Left cardiac atrium (tissue), 4 donors: ENCODE results near the gene UVSSA. TPM values are rescaled to one million over a fixed set of nuclear protein-coding genes. Genes with fewer than 3 reads are reported as not detected.

Source experiments
- ATAC-seq, 2 donors: fragments of 200-7000 bp; cut with Tn5 transposase; one replicate each; pipeline ENCODE4 v1.9.1; 2020; ENCODE audit warnings: mild to moderate bottlenecking in 2 of 2, moderate library complexity in 2 of 2
- DNase-seq: peaks from one replicate; pipeline ENCODE4 v3.0.0-alpha.2; 2020
- intact Hi-C, 2 donors: fragments of 100-400 bp; cut with DNase I; formaldehyde crosslinking; loops; one replicate each; pipeline versions ENCODE4 v1.14.1 to v1.15.1; 2022 to 2023
- total RNA-seq, 2 donors: library from RNA; stranded (reverse); fragmentation: NEBNext Ultra II Directional; extraction: Animal tissue kit (Norgen Biotek cat#: 25700); gene quantifications; one replicate each; pipeline ENCODE4 v1.2.1, GENCODE V29; 2021
- donor health status: DM: no; HTN: yes; CAD: no.
- donor health status: DM: no; HTN: yes; CAD: no; lungs with severe emphysema.
- donor health status: DM: yes; HTN: yes; CAD: no.
- donor health status: Dilated cardiomyopathy.

Gene UVSSA
- total RNA-seq, 2 donors from 2014 or later, result 7.9 to 8.4 TPM

DNA sequence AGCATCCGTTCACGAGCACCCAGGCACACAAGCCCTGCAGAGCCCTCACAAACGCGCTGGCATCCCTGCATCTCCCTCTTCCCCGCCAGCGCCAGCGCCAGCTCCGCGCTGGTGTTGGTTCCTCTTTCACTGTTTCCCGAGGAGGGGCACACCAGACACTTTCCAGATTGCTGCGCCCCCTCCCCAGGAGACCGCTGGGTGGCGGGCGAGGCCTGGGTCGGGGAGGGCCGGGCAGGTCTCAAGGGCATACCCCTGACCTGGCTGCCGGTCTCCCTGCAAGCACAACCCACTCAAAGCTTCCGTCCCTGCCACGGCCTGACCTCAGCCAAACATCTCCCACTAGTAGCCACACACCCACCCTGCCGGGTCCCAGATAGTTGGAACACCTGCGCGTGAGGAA, 61.4 kb downstream of the UVSSA start:
- ATAC-seq (no peak), DNase-seq (no peak)
- intact Hi-C loops, result no loop called here

DNA sequence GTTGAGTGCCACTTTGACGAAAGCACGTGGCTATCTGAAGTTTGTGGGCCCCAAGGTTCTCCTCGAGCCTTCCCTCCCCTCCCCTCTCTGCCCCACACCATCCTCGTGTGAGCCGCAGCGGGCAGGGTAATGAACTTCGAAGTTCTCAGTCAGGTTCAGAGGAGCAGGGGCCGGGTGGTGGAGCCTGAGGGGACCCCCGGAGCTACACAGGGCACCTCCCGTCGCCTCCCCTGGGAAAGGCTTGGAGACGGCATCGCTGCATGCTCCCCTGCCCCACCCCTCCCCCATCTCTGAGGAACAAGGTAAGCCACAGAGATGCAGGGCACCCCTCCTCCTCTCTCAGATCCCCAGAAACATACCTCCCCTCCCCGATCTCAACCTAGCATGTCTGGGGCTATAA, 62.1 kb downstream of the UVSSA start:
- intact Hi-C loops, result no loop called here
- DNase-seq (no peak), ATAC-seq (no peak)

DNA sequence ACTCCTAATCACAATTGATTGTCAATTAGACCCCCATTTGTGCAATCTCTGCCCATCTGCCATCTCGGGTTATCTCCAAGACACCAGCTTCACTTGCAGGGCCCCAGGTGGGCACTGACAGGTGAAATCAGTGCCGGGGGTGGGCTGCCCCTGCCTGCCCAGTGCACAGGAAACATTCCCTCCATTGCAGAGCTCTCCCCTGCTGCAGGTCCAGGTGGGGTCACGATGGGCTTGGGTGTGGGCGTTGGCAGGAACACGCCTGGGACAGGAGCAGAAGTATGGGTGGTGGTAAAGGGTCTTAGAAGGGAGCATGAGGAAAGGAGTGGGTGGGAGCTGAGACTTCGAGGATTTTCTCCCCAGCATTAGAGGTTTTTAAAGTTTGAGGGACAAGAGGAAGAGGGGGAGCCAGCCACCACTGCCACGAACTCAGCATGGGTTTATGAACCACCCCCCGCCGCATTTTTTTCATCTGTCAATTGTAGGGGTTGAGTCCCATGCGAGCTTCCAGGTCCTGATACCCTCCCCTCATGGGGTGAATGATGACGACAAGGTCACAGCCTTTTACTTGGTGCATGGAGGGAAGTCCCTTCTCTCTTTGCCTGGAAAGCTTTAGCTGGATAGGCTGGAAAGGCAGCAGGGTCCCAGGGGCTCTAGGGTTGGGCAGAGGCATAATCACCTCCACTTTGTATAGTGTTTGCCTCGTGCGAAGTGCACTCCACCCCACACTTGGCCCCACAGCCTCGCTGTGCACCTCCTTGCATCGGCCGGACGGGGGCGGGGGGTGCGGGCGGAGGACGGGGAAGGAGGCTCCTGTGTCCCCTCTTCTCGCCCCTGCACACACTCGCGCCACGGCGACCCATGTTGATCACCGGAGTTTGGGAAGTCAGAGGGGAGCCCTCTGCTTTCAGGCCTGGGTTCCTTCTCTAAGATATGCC, 62.8 kb downstream of the UVSSA start:
- DNase-seq (no peak), ATAC-seq (no peak)
- intact Hi-C loops, result no loop called here

DNA sequence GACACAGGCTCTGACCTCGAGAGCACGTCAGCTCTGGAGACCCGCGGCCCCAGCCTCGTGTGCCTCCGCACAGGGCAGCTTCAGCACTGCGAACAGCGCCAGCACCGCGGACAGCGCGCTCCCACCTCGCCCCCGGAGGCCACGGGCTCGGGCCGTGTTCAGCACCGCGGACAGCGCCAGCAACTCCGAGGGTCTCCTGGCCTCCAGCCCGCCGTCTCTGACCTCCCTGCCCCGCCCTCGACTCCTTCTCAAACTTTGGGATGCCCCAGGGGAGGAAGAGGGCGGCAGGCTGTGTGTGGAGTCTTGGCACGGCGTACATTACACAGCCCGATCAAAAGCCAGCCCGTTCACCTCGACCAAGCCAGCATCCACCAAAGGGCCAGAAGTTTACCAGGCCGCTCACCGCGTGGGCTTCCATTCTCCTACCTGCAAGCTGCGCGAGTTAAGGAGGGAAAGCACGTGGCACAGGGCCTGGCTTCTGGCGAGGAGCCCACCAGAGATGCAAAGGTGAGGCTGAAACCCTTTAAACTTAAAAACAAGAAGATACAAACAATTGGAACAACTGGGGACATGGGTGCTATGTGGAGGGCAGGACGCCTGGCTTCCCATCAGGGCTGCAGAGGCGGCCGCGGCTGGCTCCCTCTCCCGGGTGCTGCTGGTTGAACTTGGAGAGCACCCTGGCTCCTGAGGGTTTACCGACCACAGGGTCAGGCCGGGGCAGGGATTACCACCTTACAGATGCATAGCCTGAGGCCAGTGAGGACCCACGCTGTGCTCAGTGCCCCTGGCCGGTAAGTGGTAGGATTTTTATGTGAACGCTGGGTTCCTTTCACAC, 63.7 kb downstream of the UVSSA start:
- intact Hi-C loops, result no loop called here
- peak; percentile 80 to 87 for ATAC-seq
- DNase-seq, result peak; percentile 72

DNA sequence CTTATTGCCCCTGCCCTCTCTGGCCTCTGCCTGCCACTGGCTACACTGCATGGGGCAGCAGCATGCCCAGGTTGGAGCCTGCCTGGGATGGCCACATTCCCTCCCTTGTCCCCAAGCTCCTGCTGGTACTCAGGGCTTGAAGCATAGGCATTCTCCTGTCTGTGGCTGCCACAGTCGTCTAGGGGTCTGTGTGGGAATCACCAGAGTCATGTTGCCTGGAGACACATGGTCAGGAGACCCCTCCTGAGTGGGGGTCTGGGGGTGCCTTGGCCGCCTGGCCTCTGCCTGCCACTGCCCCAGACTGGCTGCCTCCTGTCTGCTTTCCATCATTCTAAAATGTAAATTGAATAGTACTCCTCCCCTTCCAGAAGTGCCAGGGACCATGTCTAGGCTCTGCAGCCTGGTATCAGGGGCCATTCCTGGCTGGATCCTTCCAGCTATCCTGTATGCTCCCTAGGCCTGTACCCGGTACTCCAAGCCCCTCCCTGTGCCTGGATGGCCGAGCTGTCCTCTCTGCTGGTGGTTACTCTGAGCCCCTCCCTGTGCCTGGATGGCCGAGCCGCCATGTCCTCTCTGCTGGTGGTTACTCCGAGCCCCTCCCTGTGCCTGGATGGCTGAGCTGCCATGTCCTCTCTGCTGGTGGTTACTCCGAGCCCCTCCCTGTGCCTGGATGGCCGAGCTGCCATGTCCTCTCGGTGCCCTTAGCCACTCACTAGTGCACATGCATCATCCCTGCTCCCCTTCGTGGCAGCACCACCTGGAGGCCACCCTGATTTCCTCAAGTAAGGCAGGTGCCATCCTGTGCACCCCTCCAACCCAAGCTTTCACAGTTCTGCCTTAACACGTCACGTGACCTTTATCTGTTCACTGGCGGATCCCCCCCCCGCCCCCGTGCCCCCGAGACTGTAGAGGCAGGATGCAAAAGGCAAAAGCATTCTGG, 64.7 kb downstream of the UVSSA start:
- intact Hi-C loops, result no loop called here
- DNase-seq (no peak), ATAC-seq (no peak)

DNA sequence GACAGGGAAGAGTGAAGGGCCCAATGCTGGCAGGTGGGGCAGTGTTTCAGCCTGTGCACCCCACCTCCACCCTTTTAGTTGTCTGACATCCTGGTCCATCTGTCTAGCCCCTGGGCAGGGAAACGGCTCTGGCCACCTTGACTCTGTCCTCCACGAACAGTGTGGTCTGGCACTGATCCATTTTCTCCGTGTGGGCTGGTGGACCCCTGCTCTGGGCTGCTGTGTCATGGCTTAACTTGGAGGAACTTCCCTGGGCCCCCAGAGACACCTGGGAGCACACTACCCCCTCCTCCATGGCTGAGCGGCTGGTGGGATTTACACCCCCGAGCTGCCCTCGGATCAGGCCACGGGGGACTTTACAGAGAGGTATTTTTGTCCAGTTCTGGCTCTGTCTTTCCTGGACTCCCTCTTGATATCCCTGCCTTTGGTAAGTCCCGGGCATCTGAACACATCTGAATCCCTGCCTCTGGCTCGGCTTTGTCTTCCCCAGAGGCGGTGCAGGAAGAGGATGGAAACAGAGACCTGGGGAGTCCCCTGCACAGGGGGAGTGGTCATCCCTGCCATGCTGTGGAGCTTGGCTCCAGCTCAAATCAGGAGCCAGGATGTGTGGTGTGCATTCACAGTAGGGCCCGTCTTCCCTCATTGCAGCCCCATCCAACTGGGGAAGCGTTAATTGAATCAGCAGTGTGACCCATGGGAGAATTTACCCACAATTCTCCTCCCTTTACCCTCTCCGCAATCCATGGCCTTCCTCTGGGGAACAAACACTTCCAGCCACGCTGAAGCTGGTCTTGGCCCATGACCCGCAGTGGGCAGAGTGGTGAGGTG, 65.6 kb downstream of the UVSSA start:
- ATAC-seq, result no peak
- no peak for DNase-seq
- intact Hi-C loops, result no loop called here

DNA sequence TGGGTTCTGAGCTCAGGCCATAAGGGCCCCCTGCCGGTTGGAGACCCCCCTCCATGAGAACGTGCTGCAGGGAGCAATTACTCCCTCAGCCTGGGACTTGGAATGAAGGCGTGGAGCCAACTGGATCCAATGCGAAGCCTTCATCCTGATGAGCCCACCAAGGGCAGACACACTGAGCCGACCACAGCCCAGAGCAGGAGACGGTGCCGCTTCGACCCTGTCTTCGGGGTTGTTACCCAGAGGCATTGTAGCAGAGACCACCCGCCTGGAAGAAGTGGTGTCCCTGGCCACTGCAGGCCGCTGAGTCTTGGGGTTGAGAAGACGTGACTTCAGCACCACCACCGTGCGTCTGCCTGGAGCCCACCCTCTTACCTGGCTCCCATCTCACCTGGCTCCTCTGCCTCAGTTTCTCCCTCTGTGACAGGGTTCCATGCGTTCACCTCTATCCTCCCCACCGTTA, 66.2 kb downstream of the UVSSA start:
- no peak for ATAC-seq
- DNase-seq, result no peak
- intact Hi-C loops, result no loop called here

DNA sequence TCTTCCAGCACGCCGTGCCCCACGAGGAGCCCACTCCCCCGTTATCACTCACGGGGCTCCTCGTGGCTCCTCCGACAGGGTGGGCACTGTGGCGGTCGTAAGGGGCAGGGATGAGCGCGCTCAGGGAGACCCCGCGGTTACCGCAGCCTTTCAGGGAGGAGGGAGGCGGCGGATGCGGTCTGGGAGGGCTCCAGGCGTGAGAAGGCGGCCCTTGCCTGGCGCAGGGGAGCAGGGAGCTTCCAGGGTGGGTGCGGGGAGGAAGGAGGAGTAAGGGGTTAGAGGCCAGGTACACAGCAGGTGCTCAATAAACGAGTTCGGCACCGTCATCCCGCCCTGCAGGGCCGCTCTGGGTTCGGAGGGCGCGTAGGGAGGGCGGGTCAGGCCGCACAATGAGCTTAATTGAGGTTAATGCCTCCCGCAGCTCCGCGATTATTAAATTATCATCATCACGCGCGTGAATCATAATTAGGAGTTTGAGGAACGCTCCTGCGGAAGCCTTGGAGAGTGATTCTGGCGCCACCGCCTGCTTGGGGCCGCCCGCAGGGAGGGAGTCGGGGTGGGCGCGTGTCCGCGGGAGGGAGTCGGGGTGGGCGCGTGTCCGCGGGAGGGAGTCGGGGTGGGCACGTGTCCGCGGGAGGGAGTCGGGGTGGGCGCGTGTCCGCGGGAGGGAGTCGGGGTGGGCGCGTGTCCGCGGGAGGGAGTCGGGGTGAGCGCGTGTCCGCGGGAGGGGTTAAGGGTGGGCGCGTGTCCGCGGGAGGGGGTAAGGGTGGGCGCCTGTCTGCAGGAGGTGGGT, 66.9 kb downstream of the UVSSA start:
- intact Hi-C loops, result no loop called here
- DNase-seq, result no peak
- ATAC-seq, result no peak

DNA sequence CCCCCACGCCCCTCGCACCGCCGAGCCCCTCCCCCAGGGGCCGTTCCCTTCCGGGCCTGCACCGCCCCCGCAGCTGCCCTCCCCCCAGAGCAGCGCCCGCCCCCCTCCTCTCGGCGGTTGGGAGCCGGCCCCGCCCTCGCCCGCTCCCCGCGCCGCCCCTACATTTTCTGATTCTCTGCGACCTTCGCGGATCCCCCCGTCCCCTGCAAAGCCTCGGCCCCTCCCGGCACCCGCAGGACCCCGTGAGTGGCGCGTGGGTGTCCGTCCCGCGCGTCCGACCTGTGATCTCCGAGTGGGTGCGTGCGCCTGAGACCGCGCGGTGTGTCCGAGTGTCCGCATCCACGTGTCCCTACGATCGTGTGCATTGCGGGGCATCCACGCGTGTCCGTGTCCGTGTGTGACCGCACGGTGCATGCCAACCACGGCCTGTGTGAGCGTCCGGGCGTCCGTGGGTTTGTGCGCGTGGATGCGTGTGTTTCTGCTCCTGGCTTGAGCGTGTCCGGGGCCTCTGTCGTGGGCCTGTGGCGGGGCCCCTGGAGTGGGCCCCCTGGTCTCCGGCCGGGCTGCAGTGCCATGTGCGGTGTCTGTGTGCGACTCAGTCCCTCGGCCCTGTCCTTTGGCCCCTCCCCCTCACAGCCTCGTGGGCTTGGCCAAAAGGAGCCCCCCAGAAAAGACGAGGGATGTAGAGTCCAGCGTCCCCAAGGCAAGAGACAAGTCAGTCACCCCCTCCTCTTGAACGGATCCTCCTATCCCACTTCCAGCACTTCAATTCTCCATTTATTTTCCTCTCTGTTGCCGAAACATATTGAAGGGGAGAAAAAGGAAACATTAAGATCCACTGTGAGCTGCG, 68.0 kb downstream of the UVSSA start:
- intact Hi-C loops, result no loop called here
- ATAC-seq (no peak), DNase-seq (no peak)

DNA sequence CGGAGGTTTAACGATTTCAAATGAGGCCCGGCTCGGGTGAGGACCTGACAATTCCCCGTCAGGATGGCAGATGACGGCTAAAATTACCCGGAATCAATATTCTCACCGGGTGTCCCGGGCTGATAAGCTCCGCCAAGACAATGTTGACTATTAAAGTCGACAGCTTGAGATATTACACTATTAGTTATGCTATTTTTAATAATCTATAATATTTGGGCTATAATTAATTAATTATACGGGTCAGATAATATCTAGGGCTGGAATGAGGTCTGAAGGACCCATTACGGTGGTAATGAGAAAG, 68.6 kb downstream of the UVSSA start:
- intact Hi-C loops, result no loop called here
- ATAC-seq (no peak), DNase-seq (no peak)

DNA sequence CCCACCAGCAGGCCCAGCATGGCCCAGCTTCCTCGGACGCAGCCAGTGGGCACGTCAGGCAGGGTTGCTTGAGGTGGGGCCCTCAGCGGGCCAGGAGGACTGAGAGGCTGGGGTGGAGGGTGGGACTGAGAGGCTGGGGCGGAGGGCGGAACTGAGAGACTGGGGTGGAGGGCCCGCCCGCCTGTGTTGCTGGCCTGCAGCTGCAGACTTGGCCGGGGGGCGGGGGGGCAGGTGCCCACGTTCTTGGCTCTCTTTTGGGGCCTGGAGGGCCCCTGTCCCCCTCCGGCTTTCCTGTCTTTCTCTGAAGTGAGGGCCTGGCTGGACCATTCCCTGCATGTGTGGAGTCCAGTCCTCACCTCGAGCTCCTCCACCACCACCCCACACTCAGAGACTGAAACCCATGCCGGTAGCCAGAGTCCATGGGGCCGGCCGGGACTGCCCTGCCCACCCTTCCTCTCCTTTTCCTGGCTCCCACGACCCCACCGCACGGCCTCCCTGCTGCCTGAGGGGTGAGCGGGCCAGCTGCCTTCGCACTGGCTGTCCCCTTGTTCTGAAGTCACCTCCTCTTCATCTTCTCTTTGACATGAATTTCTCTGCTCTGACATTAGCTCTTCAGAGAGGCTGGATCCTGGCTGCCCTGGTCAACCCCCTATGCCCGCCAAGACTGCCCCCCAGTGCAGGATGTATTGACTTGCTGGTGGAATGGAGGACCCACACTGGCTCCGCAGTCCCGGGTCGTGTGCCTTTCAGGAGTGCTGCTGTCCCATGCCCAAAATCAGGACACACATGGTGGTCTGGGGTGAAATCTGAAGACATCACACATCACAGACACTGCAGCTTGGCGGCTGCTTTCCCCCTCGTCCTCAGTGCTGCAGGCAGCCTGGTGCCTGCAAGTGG, 69.3 kb downstream of the UVSSA start:
- DNase-seq (no peak), ATAC-seq (no peak)
- intact Hi-C loops, result no loop called here

DNA sequence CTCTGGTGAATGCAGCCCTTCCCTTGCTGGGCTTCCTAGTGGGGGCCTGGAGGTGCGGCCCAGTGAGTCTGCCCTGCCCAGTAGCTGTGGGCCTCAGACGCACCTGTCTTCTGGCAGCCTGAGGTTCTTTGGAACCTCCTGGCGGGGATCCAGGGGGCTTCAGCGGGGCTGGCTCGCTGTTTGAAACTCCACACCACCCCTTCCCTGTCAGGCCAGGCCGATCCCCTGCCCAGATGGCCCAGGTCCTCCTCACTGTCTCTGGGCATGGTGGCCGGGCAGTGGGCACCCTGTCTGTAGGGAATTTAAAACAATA, 69.9 kb downstream of the UVSSA start:
- no peak for ATAC-seq
- intact Hi-C loops, result no loop called here
- DNase-seq, result no peak

DNA sequence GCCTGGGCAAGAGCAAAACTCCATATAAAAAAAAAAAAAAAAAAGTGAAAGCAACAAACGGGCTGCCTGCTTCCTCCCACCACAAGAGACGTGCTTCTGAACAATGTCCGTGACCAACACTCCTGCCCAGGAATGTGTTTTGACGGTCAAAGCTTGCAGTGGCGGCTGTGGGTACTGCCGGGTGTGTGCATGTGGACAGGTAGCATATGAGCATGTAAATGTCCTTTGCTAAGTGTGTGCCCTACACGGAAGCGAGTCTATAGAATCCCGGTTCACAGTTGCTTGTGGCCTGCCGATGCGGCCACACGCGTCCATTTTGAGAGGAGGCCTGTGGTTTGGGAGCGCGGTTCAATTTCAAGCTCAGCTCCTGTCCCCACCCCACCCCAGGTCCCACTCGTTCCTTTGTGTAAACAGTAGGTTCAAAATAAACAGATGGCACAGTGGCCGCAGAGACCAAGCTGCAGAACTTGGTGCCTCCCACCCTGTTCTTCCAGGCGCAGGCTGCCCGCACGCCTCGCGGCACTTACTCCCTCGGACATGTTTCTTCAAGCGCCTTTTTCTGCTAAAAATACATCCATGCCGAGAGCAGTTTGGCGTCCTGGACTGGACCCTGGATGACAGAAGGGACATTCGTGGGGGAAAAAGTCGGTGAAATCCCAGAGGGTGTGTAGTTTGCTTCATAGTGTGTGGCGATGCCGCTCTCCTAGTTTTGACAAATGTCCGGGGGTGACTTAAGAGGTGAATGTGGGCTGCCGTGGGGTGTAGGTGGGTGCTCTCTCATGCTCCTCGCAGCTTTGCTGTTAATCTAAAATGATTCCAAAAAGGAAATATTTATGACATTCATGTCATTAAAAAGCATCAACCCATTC, 70.7 kb downstream of the UVSSA start:
- peak; percentile 11 for DNase-seq
- intact Hi-C loops, result no loop called here
- no peak for ATAC-seq

DNA sequence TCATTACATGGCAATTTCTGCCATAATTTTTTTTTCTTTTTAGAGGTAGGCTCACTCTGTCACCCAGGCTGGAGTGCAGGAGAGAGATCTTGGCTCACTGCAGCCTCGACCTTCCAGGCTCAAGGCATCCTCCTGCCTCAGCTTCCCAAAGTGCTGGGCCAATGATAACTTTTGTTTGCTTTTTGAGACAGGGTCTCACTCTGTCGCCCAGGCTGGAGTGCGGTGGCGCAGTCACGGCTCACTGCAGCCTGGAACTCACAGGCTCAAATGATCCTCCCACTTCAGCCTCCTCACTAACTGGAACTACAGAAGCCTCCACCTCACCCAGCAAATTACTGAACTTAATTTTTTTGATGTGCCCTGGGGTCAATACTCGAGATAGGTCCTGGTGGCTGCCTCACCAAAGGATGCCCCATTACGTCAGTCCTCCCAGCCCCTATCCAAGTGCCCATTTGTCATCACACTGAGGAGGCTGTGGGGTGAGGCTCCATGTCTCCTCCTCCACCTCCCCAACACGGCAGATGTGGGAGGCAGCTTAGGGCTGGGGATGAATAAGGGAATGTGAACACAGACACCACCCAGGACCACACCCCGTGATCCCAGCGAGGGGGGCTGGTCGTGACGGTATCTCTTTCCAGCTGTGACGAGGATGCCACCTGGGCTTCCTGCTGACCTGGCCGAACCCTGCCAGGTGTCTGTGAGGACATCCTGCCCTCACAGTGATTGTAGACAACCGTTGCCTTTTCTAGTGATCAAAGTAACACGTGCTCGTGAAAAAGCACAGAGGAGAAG, 71.7 kb downstream of the UVSSA start:
- intact Hi-C loops, result no loop called here
- ATAC-seq (no peak), DNase-seq (peak; percentile 2)
